IMR-90 (cell line): ENCODE data around the gene PTPN23. TPM values are rescaled to one million over a fixed set of nuclear protein-coding genes. Genes with fewer than 3 reads are reported as not detected.

Source experiments
- ATAC-seq: fragments of 200-7000 bp; cut with Tn5 transposase; 2 replicates; pipeline ENCODE4 v1.9.1; 2020; ENCODE audit warnings: low read depth, mild to moderate bottlenecking, moderate library complexity
- BruUV-seq: library from RNA; stranded (reverse); fragments of 400-500 nt; replicated peaks from 2 replicates; lab custom pipeline; 2021; lab: Mats Ljungman, UMichigan
- CTCF ChIA-PET: fragments of 300-600 bp; formaldehyde crosslinking; extraction: SDS; loops from one replicate; lab custom pipeline; 2021; ENCODE audit warnings: antibody characterized with exemption; lab: Yijun Ruan, JAX
- POLR2A ChIA-PET: fragments of 300-600 bp; sonication (Branson Sonifier 250); formaldehyde crosslinking; loops from one replicate; lab custom pipeline; 2022; ENCODE audit warnings: antibody characterized with exemption; ENCODE audit not compliant: unreplicated experiment; lab: Charles Lee
- DNase-seq: peaks from one replicate; pipeline ENCODE4 v3.0.0; 2013
- H2AFZ ChIP-seq: replicated peaks from 2 replicates; pipeline ENCODE3; 2013; ENCODE audit warnings: low read length, mild to moderate bottlenecking; ENCODE audit not compliant: poor library complexity
- H2AK5ac ChIP-seq: 2 replicates; pipeline ENCODE4 v1.6.1; 2013; ENCODE audit warnings: low read depth, low read length, inconsistent platforms
- H2AK9ac ChIP-seq: replicated peaks from 2 replicates; pipeline ENCODE3; 2013; ENCODE audit warnings: mild to moderate bottlenecking, low read depth, low read length, moderate library complexity; ENCODE audit not compliant: poor library complexity
- H2BK120ac ChIP-seq: 2 replicates; pipeline ENCODE4 v1.6.1; 2013; ENCODE audit warnings: low read depth, low read length, inconsistent platforms
- H2BK15ac ChIP-seq: 3 replicates; pipeline ENCODE4 v1.6.1; 2013; ENCODE audit warnings: low read depth, low read length, inconsistent platforms
- H2BK20ac ChIP-seq: 2 replicates; pipeline ENCODE4 v1.6.1; 2013; ENCODE audit warnings: low read depth, mild to moderate bottlenecking, inconsistent platforms, low read length, moderate library complexity
- H2BK5ac ChIP-seq: 2 replicates; pipeline ENCODE4 v1.6.1; 2013; ENCODE audit warnings: mild to moderate bottlenecking, low read depth, low read length, inconsistent platforms; ENCODE audit not compliant: poor library complexity, severe bottlenecking
- H3K14ac ChIP-seq: replicated peaks from 2 replicates; pipeline ENCODE4 v1.6.1; 2013; ENCODE audit warnings: low read depth, low read length, inconsistent platforms
- H3K18ac ChIP-seq: 2 replicates; pipeline ENCODE4 v1.6.1; 2013; ENCODE audit warnings: low read depth, low read length, control low read depth
- H3K23ac ChIP-seq: 2 replicates; pipeline ENCODE4 v1.6.1; 2013; ENCODE audit warnings: low read depth, low read length, inconsistent platforms
- H3K27ac ChIP-seq: 2 replicates; pipeline ENCODE4 v1.5.1; 2013; ENCODE audit warnings: mild to moderate bottlenecking, control low read depth, low read length; ENCODE audit not compliant: insufficient read depth
- H3K27me3 ChIP-seq: 2 replicates; pipeline ENCODE4 v1.6.1; 2013; ENCODE audit warnings: low read length; ENCODE audit not compliant: control insufficient read depth, insufficient read depth
- H3K36me3 ChIP-seq: 2 replicates; pipeline ENCODE4 v1.6.1; 2013; ENCODE audit warnings: low read length, mixed read lengths; ENCODE audit not compliant: control insufficient read depth, insufficient read depth
- H3K4ac ChIP-seq: 2 replicates; pipeline ENCODE4 v1.6.1; 2013; ENCODE audit warnings: low read depth, low read length, inconsistent platforms
- H3K4me1 ChIP-seq: 2 replicates; pipeline ENCODE4 v1.6.1; 2013; ENCODE audit warnings: low read length, mixed read lengths; ENCODE audit not compliant: control insufficient read depth, insufficient read depth
- H3K4me2 ChIP-seq: 2 replicates; pipeline ENCODE4 v1.6.1; 2013; ENCODE audit warnings: low read depth, mild to moderate bottlenecking, control low read depth, low read length, moderate library complexity
- H3K4me3 ChIP-seq: 2 replicates; pipeline ENCODE4 v1.5.1; 2013; ENCODE audit warnings: low read depth, mild to moderate bottlenecking, control low read depth, low read length, moderate library complexity; ENCODE audit not compliant: insufficient read depth
- H3K56ac ChIP-seq: 2 replicates; pipeline ENCODE4 v1.6.1; 2013; ENCODE audit warnings: low read length, inconsistent platforms; ENCODE audit not compliant: insufficient read depth; ENCODE audit errors: extremely low read depth
- H3K79me1 ChIP-seq, 2 experiments: 2 replicates each; pipeline ENCODE4 v1.6.1; 2013; ENCODE audit warnings: low read length in 2 of 2, inconsistent platforms in 1 of 2, low read depth in 1 of 2
- H3K9ac ChIP-seq: 2 replicates; pipeline ENCODE4 v1.6.1; 2013; ENCODE audit warnings: low read depth, low read length, control low read depth
- H3K9me1 ChIP-seq: 2 replicates; pipeline ENCODE4 v1.6.1; 2013; ENCODE audit warnings: low read length, inconsistent platforms; ENCODE audit not compliant: insufficient read depth
- H3K9me3 ChIP-seq: 2 replicates; pipeline ENCODE4 v1.6.1; 2013; ENCODE audit warnings: low read length; ENCODE audit not compliant: control insufficient read depth, insufficient read depth
- H4K20me1 ChIP-seq: 2 replicates; pipeline ENCODE4 v1.6.1; 2013; ENCODE audit warnings: low read length, inconsistent platforms; ENCODE audit not compliant: insufficient read depth
- H4K5ac ChIP-seq: 2 replicates; pipeline ENCODE4 v1.6.1; 2013; ENCODE audit warnings: mild to moderate bottlenecking, low read depth, low read length, control low read depth
- H4K8ac ChIP-seq, 2 experiments: 2 replicates each; pipeline ENCODE4 v1.6.1; 2013; ENCODE audit warnings: low read depth in 2 of 2, low read length in 2 of 2, control low read depth in 1 of 2, inconsistent platforms in 1 of 2
- H4K91ac ChIP-seq: 2 replicates; pipeline ENCODE4 v1.6.1; 2013; ENCODE audit warnings: low read depth, low read length, inconsistent platforms; ENCODE audit not compliant: insufficient read depth
- BHLHE40 ChIP-seq: fragments of 150-350 bp; IDR thresholded peaks from 2 replicates; pipeline ENCODE4 v1.6.1; 2016; ENCODE audit warnings: mild to moderate bottlenecking, low read depth, low read length
- CEBPB ChIP-seq: IDR thresholded peaks from 2 replicates; pipeline ENCODE4 v1.6.1; 2012; ENCODE audit warnings: low read depth, low read length, improper control_type of control experiment
- CHD1 ChIP-seq: IDR thresholded peaks from 2 replicates; pipeline ENCODE4 v1.6.1; 2012; ENCODE audit warnings: low read depth, low read length, improper control_type of control experiment
- FOS ChIP-seq: fragments of 150-350 bp; IDR thresholded peaks from 2 replicates; pipeline ENCODE4 v1.6.1; 2016; ENCODE audit warnings: low read depth, low read length
- MAFK ChIP-seq: IDR thresholded peaks from 2 replicates; pipeline ENCODE4 v1.6.1; 2012; ENCODE audit warnings: low read depth, low read length, improper control_type of control experiment
- MAZ ChIP-seq: IDR thresholded peaks from 2 replicates; pipeline ENCODE4 v1.6.1; 2012; ENCODE audit warnings: low read depth, mild to moderate bottlenecking, low read length, improper control_type of control experiment, moderate library complexity, borderline replicate concordance
- MXI1 ChIP-seq: IDR thresholded peaks from 2 replicates; pipeline ENCODE4 v1.6.1; 2012; ENCODE audit warnings: low read depth, mild to moderate bottlenecking, low read length, moderate library complexity, borderline replicate concordance
- NFE2L2 ChIP-seq: fragments of 150-350 bp; IDR thresholded peaks from 2 replicates; pipeline ENCODE4 v1.6.1; 2016; ENCODE audit warnings: low read depth, mild to moderate bottlenecking, low read length
- POLR2A ChIP-seq: IDR thresholded peaks from 2 replicates; pipeline ENCODE4 v1.6.1; 2012; ENCODE audit warnings: mild to moderate bottlenecking, low read depth, low read length
- RAD21 ChIP-seq: IDR thresholded peaks from 2 replicates; pipeline ENCODE4 v1.6.1; 2012; ENCODE audit warnings: low read length, improper control_type of control experiment
- RCOR1 ChIP-seq: IDR thresholded peaks from 2 replicates; pipeline ENCODE4 v1.6.1; 2012; ENCODE audit warnings: mild to moderate bottlenecking, low read length, improper control_type of control experiment; ENCODE audit not compliant: insufficient replicate concordance
- RFX5 ChIP-seq: IDR thresholded peaks from 2 replicates; pipeline ENCODE4 v1.8.0; 2012; ENCODE audit warnings: low read depth, mild to moderate bottlenecking, low read length, moderate library complexity
- SMC3 ChIP-seq: fragments of 150-350 bp; IDR thresholded peaks from 2 replicates; pipeline ENCODE4 v1.6.1; 2016; ENCODE audit warnings: low read depth, mild to moderate bottlenecking, antibody characterized with exemption, low read length, moderate library complexity
- WGBS, 2 experiments: methylation state at CpG; one replicate each; pipeline versions ENCODE4 v1.1.5 to v1.1.7; 2013; ENCODE audit warnings: missing lambda C conversion rate in 2 of 2; ENCODE audit not compliant: insufficient read length in 1 of 2; ENCODE audit errors: extremely low coverage in 2 of 2; 5-methylcytosine and 5-hydroxymethylcytosine counted together
- dilution Hi-C: fragments of 300-500 bp; cut with HindIII; formaldehyde crosslinking; loops from one replicate; pipeline ENCODE4 v1.14.3; 2018; ENCODE audit warnings: low sequenced_read_pairs; ENCODE audit not compliant: unreplicated experiment
- in situ Hi-C: fragments of 300-500 bp; cut with MboI; formaldehyde crosslinking; loops from 3 replicates; pipeline ENCODE4 v1.14.3; 2019; ENCODE audit warnings: low sequenced_read_pairs, inconsistent platforms, mixed read lengths
- intact Hi-C: fragments of 100-400 bp; cut with micrococcal nuclease; formaldehyde crosslinking; loops from 2 replicates; pipeline ENCODE4 v1.10.0; 2022
- polyA plus RNA-seq, 3 experiments: library from polyadenylated mRNA; depleted of rRNA; stranded (reverse); fragments of >200 nt; gene quantifications; 2 replicates each; pipeline ENCODE4 v1.2.3, GENCODE V29; 2012; ENCODE audit warnings: low replicate concordance in 1 of 3
- total RNA-seq: library from RNA; depleted of rRNA; stranded (reverse); fragments of >200 nt; gene quantifications from 2 replicates; pipeline ENCODE4 v1.2.3, GENCODE V29; 2012
- TF ChIP-seq, protein P1 (sequence below): fragments of 150-350 bp; IDR thresholded peaks from 2 replicates; pipeline ENCODE4 v1.6.1; 2017; ENCODE audit warnings: mild to moderate bottlenecking, antibody characterized with exemption, low read length, low read depth
- TF ChIP-seq, protein P2 (sequence below): fragments of 150-350 bp; IDR thresholded peaks from 2 replicates; pipeline ENCODE4 v1.6.1; 2016; ENCODE audit warnings: low read depth, mild to moderate bottlenecking, low read length, moderate library complexity, borderline replicate concordance
- TF ChIP-seq, protein P3 (sequence below): conservative IDR thresholded peaks from 2 replicates; pipeline ENCODE4 v1.5.1; 2012; ENCODE audit warnings: mild to moderate bottlenecking, low read depth, low read length, improper control_type of control experiment

The PTPN23 gene
- total and polyA plus RNA-seq, 2 of the 4 experiments (the other 2 are of a cell fraction) = 4.5 to 15.1 TPM

DNA sequence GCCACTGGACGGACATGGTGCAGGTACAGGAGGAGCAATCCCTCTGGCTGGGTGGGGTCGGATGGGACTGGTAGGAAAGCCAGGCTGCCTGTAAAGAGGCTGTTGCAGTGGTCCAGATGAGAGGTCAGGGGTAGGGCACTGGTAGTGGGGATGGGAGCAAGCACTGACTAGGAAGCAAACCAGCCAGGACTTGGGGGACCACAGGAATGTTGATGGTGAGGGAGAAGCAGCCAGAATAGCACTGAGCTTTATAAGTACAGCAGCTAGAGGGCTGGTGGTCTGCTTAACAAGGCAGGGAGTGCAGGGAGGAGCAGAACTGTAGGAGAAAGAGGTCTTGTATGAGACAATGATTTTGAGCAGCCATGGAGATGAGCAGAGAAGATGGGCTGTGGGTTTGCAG, 38.7 kb upstream of the PTPN23 start:
- Histone ChIP-seq H3K9me1 (peaks cover 22% of the 10 kb centered on the region), H3K27ac (no peak overlapping the region), H3K23ac (no peak overlapping the region), H3K4ac (no peak overlapping the region), H3K27me3 (no peaks in the 10 kb centered on the region), H3K4me2 (no peak overlapping the region), H2BK20ac (no peak overlapping the region), H2BK120ac (no peak overlapping the region), H3K56ac (no peak overlapping the region), H2AK5ac (no peak overlapping the region), H3K9ac (no peak overlapping the region), H2BK15ac (no peak overlapping the region), H4K8ac (no peak overlapping the region), H3K4me1 (peaks cover 9% of the 10 kb centered on the region), H3K79me1 (peaks cover 0 to 12% of the 10 kb centered on the region in 2 experiments; a peak in 2 of 4 replicates), H3K18ac (no peak overlapping the region), H3K9me3 (no peaks in the 10 kb centered on the region), H4K20me1 (peaks cover 4% of the 10 kb centered on the region), H3K14ac (no peak overlapping the region), H3K36me3 (peaks cover 42% of the 10 kb centered on the region), H3K4me3 (no peak overlapping the region), H4K91ac (no peak overlapping the region), H2BK5ac (no peak overlapping the region), H4K5ac (no peak overlapping the region), H2AK9ac (no peak overlapping the region), H2AFZ (no peak overlapping the region)
- no TSS peak for BruUV-seq
- ATAC-seq (no peak), DNase-seq (no peak)
- CTCF ChIA-PET = no interaction called here
- POLR2A ChIA-PET = no interaction called here
- in situ Hi-C loops (no loop called here), intact Hi-C loops (no loop called here), dilution Hi-C loops (no loop called here)
- WGBS, 2 experiments = no CpG with 5 or more reads among the region's 2 CpGs
- TF ChIP-seq MAZ = no peak
- TF ChIP-seq POLR2A = no peak
- TF ChIP-seq RCOR1 = no peak
- TF ChIP-seq CEBPB = no peak
- no peak for TF ChIP-seq FOS
- TF ChIP-seq NFE2L2 = no peak
- no peak for TF ChIP-seq MXI1
- TF ChIP-seq SMC3 = no peak
- TF ChIP-seq, protein P1, sequence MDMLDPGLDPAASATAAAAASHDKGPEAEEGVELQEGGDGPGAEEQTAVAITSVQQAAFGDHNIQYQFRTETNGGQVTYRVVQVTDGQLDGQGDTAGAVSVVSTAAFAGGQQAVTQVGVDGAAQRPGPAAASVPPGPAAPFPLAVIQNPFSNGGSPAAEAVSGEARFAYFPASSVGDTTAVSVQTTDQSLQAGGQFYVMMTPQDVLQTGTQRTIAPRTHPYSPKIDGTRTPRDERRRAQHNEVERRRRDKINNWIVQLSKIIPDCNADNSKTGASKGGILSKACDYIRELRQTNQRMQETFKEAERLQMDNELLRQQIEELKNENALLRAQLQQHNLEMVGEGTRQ = no peak
- no peak for TF ChIP-seq RAD21
- TF ChIP-seq, protein P2, sequence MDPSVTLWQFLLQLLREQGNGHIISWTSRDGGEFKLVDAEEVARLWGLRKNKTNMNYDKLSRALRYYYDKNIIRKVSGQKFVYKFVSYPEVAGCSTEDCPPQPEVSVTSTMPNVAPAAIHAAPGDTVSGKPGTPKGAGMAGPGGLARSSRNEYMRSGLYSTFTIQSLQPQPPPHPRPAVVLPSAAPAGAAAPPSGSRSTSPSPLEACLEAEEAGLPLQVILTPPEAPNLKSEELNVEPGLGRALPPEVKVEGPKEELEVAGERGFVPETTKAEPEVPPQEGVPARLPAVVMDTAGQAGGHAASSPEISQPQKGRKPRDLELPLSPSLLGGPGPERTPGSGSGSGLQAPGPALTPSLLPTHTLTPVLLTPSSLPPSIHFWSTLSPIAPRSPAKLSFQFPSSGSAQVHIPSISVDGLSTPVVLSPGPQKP = no peak
- TF ChIP-seq, protein P3, sequence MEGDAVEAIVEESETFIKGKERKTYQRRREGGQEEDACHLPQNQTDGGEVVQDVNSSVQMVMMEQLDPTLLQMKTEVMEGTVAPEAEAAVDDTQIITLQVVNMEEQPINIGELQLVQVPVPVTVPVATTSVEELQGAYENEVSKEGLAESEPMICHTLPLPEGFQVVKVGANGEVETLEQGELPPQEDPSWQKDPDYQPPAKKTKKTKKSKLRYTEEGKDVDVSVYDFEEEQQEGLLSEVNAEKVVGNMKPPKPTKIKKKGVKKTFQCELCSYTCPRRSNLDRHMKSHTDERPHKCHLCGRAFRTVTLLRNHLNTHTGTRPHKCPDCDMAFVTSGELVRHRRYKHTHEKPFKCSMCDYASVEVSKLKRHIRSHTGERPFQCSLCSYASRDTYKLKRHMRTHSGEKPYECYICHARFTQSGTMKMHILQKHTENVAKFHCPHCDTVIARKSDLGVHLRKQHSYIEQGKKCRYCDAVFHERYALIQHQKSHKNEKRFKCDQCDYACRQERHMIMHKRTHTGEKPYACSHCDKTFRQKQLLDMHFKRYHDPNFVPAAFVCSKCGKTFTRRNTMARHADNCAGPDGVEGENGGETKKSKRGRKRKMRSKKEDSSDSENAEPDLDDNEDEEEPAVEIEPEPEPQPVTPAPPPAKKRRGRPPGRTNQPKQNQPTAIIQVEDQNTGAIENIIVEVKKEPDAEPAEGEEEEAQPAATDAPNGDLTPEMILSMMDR = no peak
- TF ChIP-seq MAFK = no peak
- no peak for TF ChIP-seq RFX5
- TF ChIP-seq CHD1 = no peak
- no peak for TF ChIP-seq BHLHE40
